ENCODE measurements around the gene TBL1XR1. TPM values are rescaled to one million over a fixed set of nuclear protein-coding genes. Genes with fewer than 3 reads are reported as not detected.

TBL1XR1 gene
- 118 and 155 TPM in 2 replicates for total RNA-seq (ENCODE audit: low replicate concordance)
- long read RNA-seq, full-length matches to known transcripts, result 3 of 17 reads
- long read RNA-seq, partial matches to known transcripts, result 8 of 17 reads
- long read RNA-seq, other reads (novel, unspliced or antisense), result 6 of 17 reads

GRCh38 chr3:177197041-177197726, at the start of gene TBL1XR1:
TBL1XR1 (minus strand) TSS chr3:177197482; CDS start chr3:177064977, 132,505 bp downstream.
- H3K27me3 Mint-ChIP-seq, result no peaks in the 10 kb centered on the region
- peaks cover 17% of the 10 kb centered on the region for H3K36me3 Mint-ChIP-seq
- H3K27ac Mint-ChIP-seq, result peak within 1 kb of the TSS; percentile 94
- DNase-seq (ENCODE audit: extremely low spot score, unreplicated experiment), result peak; percentile 93
- H3K4me3 Mint-ChIP-seq, result peak within 1 kb of the TSS; percentile 99
- H3K9me3 Mint-ChIP-seq, result no peaks in the 10 kb centered on the region
- TF ChIP-seq, protein P1, sequence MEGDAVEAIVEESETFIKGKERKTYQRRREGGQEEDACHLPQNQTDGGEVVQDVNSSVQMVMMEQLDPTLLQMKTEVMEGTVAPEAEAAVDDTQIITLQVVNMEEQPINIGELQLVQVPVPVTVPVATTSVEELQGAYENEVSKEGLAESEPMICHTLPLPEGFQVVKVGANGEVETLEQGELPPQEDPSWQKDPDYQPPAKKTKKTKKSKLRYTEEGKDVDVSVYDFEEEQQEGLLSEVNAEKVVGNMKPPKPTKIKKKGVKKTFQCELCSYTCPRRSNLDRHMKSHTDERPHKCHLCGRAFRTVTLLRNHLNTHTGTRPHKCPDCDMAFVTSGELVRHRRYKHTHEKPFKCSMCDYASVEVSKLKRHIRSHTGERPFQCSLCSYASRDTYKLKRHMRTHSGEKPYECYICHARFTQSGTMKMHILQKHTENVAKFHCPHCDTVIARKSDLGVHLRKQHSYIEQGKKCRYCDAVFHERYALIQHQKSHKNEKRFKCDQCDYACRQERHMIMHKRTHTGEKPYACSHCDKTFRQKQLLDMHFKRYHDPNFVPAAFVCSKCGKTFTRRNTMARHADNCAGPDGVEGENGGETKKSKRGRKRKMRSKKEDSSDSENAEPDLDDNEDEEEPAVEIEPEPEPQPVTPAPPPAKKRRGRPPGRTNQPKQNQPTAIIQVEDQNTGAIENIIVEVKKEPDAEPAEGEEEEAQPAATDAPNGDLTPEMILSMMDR (conservative IDR thresholded peaks at IDR 0.05), result no peak
- H3K4me1 Mint-ChIP-seq (ENCODE audit: unreplicated experiment), result peaks cover 32% of the 10 kb centered on the region

DNA sequence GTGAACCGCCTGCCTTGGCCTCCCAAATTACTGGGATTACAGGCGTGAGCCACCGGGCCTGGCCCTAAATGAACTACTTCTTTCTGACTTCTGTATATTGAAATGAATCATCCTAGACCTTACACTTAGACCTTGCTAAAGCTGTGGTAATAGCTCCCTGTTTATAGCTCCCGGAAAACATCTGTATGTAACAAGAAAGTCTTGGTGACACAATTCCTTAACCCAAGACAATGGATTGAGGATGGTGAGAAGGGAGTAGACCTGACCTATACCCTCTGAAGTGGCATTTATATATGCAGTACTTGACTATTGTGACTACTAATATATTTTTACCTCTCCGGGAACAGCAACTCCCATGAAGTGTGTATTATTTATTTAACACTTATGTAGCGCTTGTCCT, 48.0 kb upstream of the TBL1XR1 start:
- Mint-ChIP-seq H3K4me1 (ENCODE audit: unreplicated experiment) (peaks cover 4% of the 10 kb centered on the region), H3K27me3 (no peaks in the 10 kb centered on the region), H3K9me3 (peaks cover 10% of the 10 kb centered on the region), H3K27ac (no peak overlapping the region), H3K36me3 (no peaks in the 10 kb centered on the region), H3K4me3 (no peak overlapping the region)
- DNase-seq (ENCODE audit: extremely low spot score, unreplicated experiment), result no peak
- TF ChIP-seq, protein P1 (conservative IDR thresholded peaks at IDR 0.05), result no peak

GRCh38 chr3:177244606-177245005, 47.3 kb upstream of the TBL1XR1 start:
- Mint-ChIP-seq H3K4me3 (no peak overlapping the region), H3K27ac (no peak overlapping the region), H3K4me1 (ENCODE audit: unreplicated experiment) (no peaks in the 10 kb centered on the region), H3K9me3 (peaks cover 13% of the 10 kb centered on the region), H3K36me3 (no peaks in the 10 kb centered on the region), H3K27me3 (no peaks in the 10 kb centered on the region)
- no peak for DNase-seq (ENCODE audit: extremely low spot score, unreplicated experiment)
- TF ChIP-seq, protein P1 (conservative IDR thresholded peaks at IDR 0.05), result no peak

- Mint-ChIP-seq H3K27ac (no peak overlapping the region), H3K4me1 (ENCODE audit: unreplicated experiment) (no peaks in the 10 kb centered on the region), H3K4me3 (no peak overlapping the region), H3K36me3 (no peaks in the 10 kb centered on the region), H3K27me3 (no peaks in the 10 kb centered on the region), H3K9me3 (peaks cover 13% of the 10 kb centered on the region)
- no peak for DNase-seq (ENCODE audit: extremely low spot score, unreplicated experiment)
- TF ChIP-seq, protein P1 (conservative IDR thresholded peaks at IDR 0.05), result no peak
Measured at GRCh38 chr3:177238686-177239216, 41.5 kb upstream of the TBL1XR1 start.

DNA sequence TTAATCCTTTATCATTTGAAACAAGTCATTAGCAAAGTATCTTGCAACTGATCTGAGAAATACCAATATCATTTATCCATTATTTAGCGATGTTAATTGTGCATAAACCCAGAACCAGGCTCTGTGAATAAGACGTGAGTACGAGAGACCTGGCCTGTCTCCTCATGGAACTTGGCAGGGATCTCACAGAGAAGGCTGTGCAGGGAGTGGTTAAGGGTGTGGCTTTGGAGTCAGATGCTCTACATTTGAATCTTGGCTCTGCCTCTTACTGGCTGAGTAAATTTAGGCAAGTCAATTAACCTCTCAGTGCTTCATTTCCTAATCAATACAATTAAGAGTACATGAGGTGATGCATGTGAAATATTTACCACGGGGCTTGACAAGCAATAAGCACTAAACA, 39.9 kb upstream of the TBL1XR1 start:
- TF ChIP-seq, protein P1 (conservative IDR thresholded peaks at IDR 0.05), result no peak
- no peak overlapping the region for H3K4me3 Mint-ChIP-seq
- no peaks in the 10 kb centered on the region for H3K36me3 Mint-ChIP-seq
- DNase-seq (ENCODE audit: extremely low spot score, unreplicated experiment), result no peak
- H3K27me3 Mint-ChIP-seq, result no peaks in the 10 kb centered on the region
- H3K4me1 Mint-ChIP-seq (ENCODE audit: unreplicated experiment), result no peaks in the 10 kb centered on the region
- peaks cover 13% of the 10 kb centered on the region for H3K9me3 Mint-ChIP-seq
- H3K27ac Mint-ChIP-seq, result no peak overlapping the region

Measured in type B pancreatic cell (in vitro differentiated cells).